Measurements from ENCODE around the gene NEK2.

GRCh38 chr1:211676761-211677160 is 1.3 kb upstream of the NEK2 start:
- TF ChIP-seq CTCF (conservative IDR thresholded peaks at IDR 0.05; ENCODE audit: low read depth, low read length): no peak
- TF ChIP-seq EZH2 (IDR thresholded peaks at IDR 0.05; ENCODE audit: low read length, unreplicated experiment): no peak
- no peak for TF ChIP-seq EZH2phosphoT487 (IDR thresholded peaks at IDR 0.05; ENCODE audit: borderline replicate concordance, low read length)

Measured in PC-3 (cell line).